ENCODE measurements around the gene OTUB2.

OTUB2 gene

GRCh38 chr14:93989939-93990338, 36.2 kb upstream of the OTUB2 start:
- H3K27ac ChIP-seq, result no peak overlapping the region
- TF ChIP-seq CTCF (conservative IDR thresholded peaks at IDR 0.05), result no peak

GRCh38 chr14:93991212-93991611, 34.9 kb upstream of the OTUB2 start:
- TF ChIP-seq CTCF (conservative IDR thresholded peaks at IDR 0.05), result no peak
- no peak overlapping the region for H3K27ac ChIP-seq

- H3K27ac ChIP-seq, result no peak overlapping the region
- no peak for TF ChIP-seq CTCF (conservative IDR thresholded peaks at IDR 0.05)
These were observed 34.5 kb upstream of the OTUB2 start for GRCh38 chr14:93991649-93992048.

- no peak for TF ChIP-seq CTCF (conservative IDR thresholded peaks at IDR 0.05)
- no peak overlapping the region for H3K27ac ChIP-seq
These were observed 32.8 kb upstream of the OTUB2 start for GRCh38 chr14:93993382-93993781.

- H3K27ac ChIP-seq, result no peak overlapping the region
- no peak for TF ChIP-seq CTCF (conservative IDR thresholded peaks at IDR 0.05)
These were observed 31.0 kb upstream of the OTUB2 start for GRCh38 chr14:93994919-93995682.

- no peak for TF ChIP-seq CTCF (conservative IDR thresholded peaks at IDR 0.05)
- no peak overlapping the region for H3K27ac ChIP-seq
These were observed 29.9 kb upstream of the OTUB2 start for GRCh38 chr14:93996130-93996695.

GRCh38 chr14:93997082-93997481, 29.1 kb upstream of the OTUB2 start, which contains the start of gene CCDC197:
CCDC197 (plus strand) TSS chr14:93997301; CDS start chr14:93998132, 831 bp downstream.
- TF ChIP-seq CTCF (conservative IDR thresholded peaks at IDR 0.05), result no peak
- no peak within 1 kb of the TSS for H3K27ac ChIP-seq
